HG03135 (cell line): ENCODE measurements around the gene PLA1A.
A peak's percentile ranks its signal among the peaks of the same experiment; 100 is the strongest.

ENCODE experiments used
- ATAC-seq: cut with Tn5 transposase; IDR thresholded peaks from one replicate; pipeline ENCODE4 v1.9.1; 2021; ENCODE audit warnings: mild to moderate bottlenecking, moderate library complexity; ENCODE audit not compliant: unreplicated experiment

PLA1A gene

GRCh38 chr3:119604878-119605277 lies 7.2 kb downstream of the PLA1A start:
- no peak for ATAC-seq

- ATAC-seq = no peak
These were observed 10.8 kb downstream of the PLA1A start for GRCh38 chr3:119608405-119609000.

- ATAC-seq = no peak
These were observed 11.6 kb downstream of the PLA1A start for GRCh38 chr3:119609301-119609700.

- no peak for ATAC-seq
These were observed 14.0 kb downstream of the PLA1A start for GRCh38 chr3:119611664-119612063.

GRCh38 chr3:119613201-119613600 lies 15.5 kb downstream of the PLA1A start:
- no peak for ATAC-seq

- ATAC-seq = no peak
These were observed 16.2 kb downstream of the PLA1A start for GRCh38 chr3:119613872-119614271.

- no peak for ATAC-seq
These were observed 18.4 kb downstream of the PLA1A start for GRCh38 chr3:119616056-119616455.

GRCh38 chr3:119619094-119619493 lies 21.4 kb downstream of the PLA1A start:
- no peak for ATAC-seq

GRCh38 chr3:119620899-119621298 lies 23.2 kb downstream of the PLA1A start:
- ATAC-seq = no peak

GRCh38 chr3:119624002-119624720 lies 26.5 kb downstream of the PLA1A start:
- ATAC-seq = no peak

- no peak for ATAC-seq
These were observed 27.9 kb downstream of the PLA1A start for GRCh38 chr3:119625451-119626153.

- no peak for ATAC-seq
These were observed 28.5 kb downstream of the PLA1A start for GRCh38 chr3:119626196-119626595.

- no peak for ATAC-seq
These were observed 29.8 kb downstream of the PLA1A start for GRCh38 chr3:119627461-119627860.

GRCh38 chr3:119628390-119628789 lies 30.7 kb downstream of the PLA1A start:
- peak; percentile 61 for ATAC-seq

- ATAC-seq = peak; percentile 50
These were observed 31.2 kb downstream of the PLA1A start for GRCh38 chr3:119628816-119629445.

GRCh38 chr3:119630128-119630879 lies 32.6 kb downstream of the PLA1A start:
- ATAC-seq = no peak

GRCh38 chr3:119630880-119631329 lies 33.2 kb downstream of the PLA1A start:
- ATAC-seq = no peak

GRCh38 chr3:119631516-119631915 lies 33.8 kb downstream of the PLA1A start:
- ATAC-seq = no peak

- ATAC-seq = no peak
These were observed 34.5 kb downstream of the PLA1A start for GRCh38 chr3:119632216-119632615.

- no peak for ATAC-seq
These were observed 35.1 kb downstream of the PLA1A start for GRCh38 chr3:119632829-119633228.

GRCh38 chr3:119635719-119636118 lies 38.0 kb downstream of the PLA1A start:
- ATAC-seq = no peak
